Measurements from ENCODE around the gene ADAMTSL1. TPM values are rescaled to one million over a fixed set of nuclear protein-coding genes. Genes with fewer than 3 reads are reported as not detected.

ADAMTSL1 gene
- total RNA-seq (1 to 10 TPM in 7 of 10 donors, under 1 TPM in 3; 0.47 to 5.2 (median 2.0) TPM), polyA plus RNA-seq (1 to 10 TPM in 1 of 2 donors, under 1 TPM in 1; 0.37 to 1.6 TPM)
- long read RNA-seq, donor 1 = 0 reads
- long read RNA-seq, donor 2, partial matches to known transcripts = 1 of 5 reads
- long read RNA-seq, donor 2, other reads (novel, unspliced or antisense) = 3 of 5 reads
- long read RNA-seq, donor 3, partial matches to known transcripts = 1 of 1 reads
- long read RNA-seq, donor 3, other reads (novel, unspliced or antisense) = 0 of 1 reads

GRCh38 chr9:18473652-18474279 lies at the start of gene ADAMTSL1:
Gene ADAMTSL1 (plus strand): TSS chr9:18474153. CDS start chr9:18474233, 80 bp downstream.
- 2 to 3% methylated on average over 13 of the region's 13 CpGs for WGBS, 2 donors
- no peak for TF ChIP-seq CTCF (IDR thresholded peaks at IDR 0.05)
- intact Hi-C loops (cut with DNase I) = no loop called here
- Histone ChIP-seq H3K9me3 (peaks cover 0 to 13% (median 0%) of the 10 kb centered on the region in 11 donors), H3K27ac (peak within 1 kb of the TSS in 6 of 10 donors; percentile 16 to 48 (median 22)), H3K4me1 (peaks cover 0 to 27% (median 19%) of the 10 kb centered on the region in 9 donors), H3K4me3 (peak within 1 kb of the TSS in 9 of 10 donors; percentile 6 to 53 (median 37)), H3K36me3 (no peaks in the 10 kb centered on the region), H3K27me3 (no peaks in the 10 kb centered on the region)
- ATAC-seq (peak; percentile 54 to 89 (median 85)), DNase-seq (peak; percentile 31 to 60)

- H3K27ac ChIP-seq = peak overlapping the region in 1 of 10 donors; percentile 24
- H3K36me3 ChIP-seq = no peaks in the 10 kb centered on the region
- no peaks in the 10 kb centered on the region for H3K27me3 ChIP-seq
- ATAC-seq (peak in 3 of 8 donors; percentile 19 to 42 (median 37)), DNase-seq (no peak)
- no peak overlapping the region for H3K4me3 ChIP-seq
- H3K4me1 ChIP-seq = peaks cover 0 to 9% (median 5%) of the 10 kb centered on the region in 9 donors
- intact Hi-C loops (cut with DNase I) = no loop called here
- no peak for TF ChIP-seq CTCF (IDR thresholded peaks at IDR 0.05)
- peaks cover 0 to 3% (median 0%) of the 10 kb centered on the region in 11 donors for H3K9me3 ChIP-seq
- 60 to 67% methylated on average over 4 of the region's 4 CpGs for WGBS, 2 donors
These were observed 46.3 kb upstream of the ADAMTSL1 start for GRCh38 chr9:18427691-18428090.

GRCh38 chr9:18428661-18429060 lies 45.3 kb upstream of the ADAMTSL1 start:
- Histone ChIP-seq H3K4me1 (peaks cover 0 to 9% (median 3%) of the 10 kb centered on the region in 9 donors), H3K4me3 (no peak overlapping the region), H3K27me3 (no peaks in the 10 kb centered on the region), H3K36me3 (no peaks in the 10 kb centered on the region), H3K27ac (no peak overlapping the region), H3K9me3 (no peaks in the 10 kb centered on the region)
- TF ChIP-seq CTCF (IDR thresholded peaks at IDR 0.05) = no peak
- 90 to 96% methylated on average over 3 of the region's 3 CpGs for WGBS, 2 donors
- intact Hi-C loops (cut with DNase I) = no loop called here
- DNase-seq (no peak), ATAC-seq (no peak)

- Histone ChIP-seq H3K9me3 (no peaks in the 10 kb centered on the region), H3K36me3 (no peaks in the 10 kb centered on the region), H3K4me3 (no peak overlapping the region), H3K27ac (no peak overlapping the region), H3K4me1 (peaks cover 0 to 9% (median 3%) of the 10 kb centered on the region in 9 donors), H3K27me3 (no peaks in the 10 kb centered on the region)
- intact Hi-C loops (cut with DNase I) = no loop called here
- no peak for ATAC-seq
- no peak for DNase-seq
- no peak for TF ChIP-seq CTCF (IDR thresholded peaks at IDR 0.05)
- 77 to 79% methylated on average over 2 of the region's 2 CpGs for WGBS, 2 donors
These were observed 44.9 kb upstream of the ADAMTSL1 start for GRCh38 chr9:18429070-18429469.
